RWPE1 (cell line): ENCODE results near the gene SYDE2.

Source experiments
- CTCF ChIA-PET: fragments of 350-600 bp; sonication (Branson Sonifier 250); formaldehyde crosslinking; extraction: SDS; loops from one replicate; lab custom pipeline; 2021; lab: Yijun Ruan, JAX
- POLR2A ChIA-PET: fragments of 400-600 bp; formaldehyde crosslinking; extraction: SDS; loops from one replicate; lab custom pipeline; 2020; ENCODE audit warnings: antibody characterized with exemption; ENCODE audit not compliant: low non-redundant PET; lab: Yijun Ruan, JAX
- DNase-seq: peaks from one replicate; pipeline ENCODE4 v3.0.0; 2012; ENCODE audit warnings: low spot score
- H3K27ac ChIP-seq: fragments of 450-650 bp; 2 replicates; pipeline ENCODE4 v1.5.1; 2017
- TF ChIP-seq, protein P1 (sequence below): fragments of 450-650 bp; conservative IDR thresholded peaks from 2 replicates; pipeline ENCODE4 v1.5.1; 2017; ENCODE audit warnings: low read depth, mild to moderate bottlenecking

Gene SYDE2

DNA sequence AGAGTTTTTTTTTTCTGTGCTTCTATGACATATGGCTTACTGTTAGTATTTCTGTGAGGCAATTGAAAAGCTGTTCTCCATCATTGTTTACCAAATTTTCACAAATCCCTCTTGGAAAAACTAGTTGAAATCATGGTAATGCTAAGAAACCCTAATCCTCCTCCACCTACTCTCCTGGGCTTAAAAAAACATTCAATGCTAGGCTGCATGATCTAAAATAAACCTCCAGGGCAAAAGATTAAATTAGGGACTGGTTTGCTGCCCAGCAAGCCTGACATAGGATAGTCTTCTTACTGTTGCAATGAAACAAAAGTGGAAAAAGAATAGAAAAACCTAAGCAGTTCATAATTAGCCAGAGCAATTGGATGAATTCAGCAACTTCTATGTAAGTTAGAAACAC, 42.6 kb upstream of the SYDE2 start:
- TF ChIP-seq, protein P1, sequence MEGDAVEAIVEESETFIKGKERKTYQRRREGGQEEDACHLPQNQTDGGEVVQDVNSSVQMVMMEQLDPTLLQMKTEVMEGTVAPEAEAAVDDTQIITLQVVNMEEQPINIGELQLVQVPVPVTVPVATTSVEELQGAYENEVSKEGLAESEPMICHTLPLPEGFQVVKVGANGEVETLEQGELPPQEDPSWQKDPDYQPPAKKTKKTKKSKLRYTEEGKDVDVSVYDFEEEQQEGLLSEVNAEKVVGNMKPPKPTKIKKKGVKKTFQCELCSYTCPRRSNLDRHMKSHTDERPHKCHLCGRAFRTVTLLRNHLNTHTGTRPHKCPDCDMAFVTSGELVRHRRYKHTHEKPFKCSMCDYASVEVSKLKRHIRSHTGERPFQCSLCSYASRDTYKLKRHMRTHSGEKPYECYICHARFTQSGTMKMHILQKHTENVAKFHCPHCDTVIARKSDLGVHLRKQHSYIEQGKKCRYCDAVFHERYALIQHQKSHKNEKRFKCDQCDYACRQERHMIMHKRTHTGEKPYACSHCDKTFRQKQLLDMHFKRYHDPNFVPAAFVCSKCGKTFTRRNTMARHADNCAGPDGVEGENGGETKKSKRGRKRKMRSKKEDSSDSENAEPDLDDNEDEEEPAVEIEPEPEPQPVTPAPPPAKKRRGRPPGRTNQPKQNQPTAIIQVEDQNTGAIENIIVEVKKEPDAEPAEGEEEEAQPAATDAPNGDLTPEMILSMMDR, result no peak
- H3K27ac ChIP-seq, result no peak overlapping the region
- DNase-seq, result no peak
- ChIA-PET POLR2A (no interaction called here), CTCF (interaction anchor here (0.8 kb wide), 1 partner anchor 49 kb away, joined by 4 read pairs; no protein-coding TSS in a partner anchor)

- no peak overlapping the region for H3K27ac ChIP-seq
- POLR2A ChIA-PET, result no interaction called here
- DNase-seq, result no peak
- CTCF ChIA-PET, result interaction anchor here (0.7 to 1.4 kb wide), 11 partner anchors 14 to 296 kb away, joined by 3 to 21 read pairs (median 5); partner anchors contain the start of gene C1orf52
- TF ChIP-seq, protein P1, result no peak
These were observed 39.8 kb upstream of the SYDE2 start for GRCh38 chr1:85240643-85241042.

- ChIA-PET CTCF (interaction anchor here (0.6 to 1.4 kb wide), 17 partner anchors 8 to 453 kb away, joined by 3 to 21 read pairs (median 4); partner anchors contain the start of gene C1orf52), POLR2A (no interaction called here)
- H3K27ac ChIP-seq, result no peak overlapping the region
- peak; percentile 38 for DNase-seq
- TF ChIP-seq, protein P1, result no peak
These were observed 39.4 kb upstream of the SYDE2 start for GRCh38 chr1:85240174-85240601.

GRCh38 chr1:85237613-85238012, 36.8 kb upstream of the SYDE2 start:
- ChIA-PET CTCF (no interaction called here), POLR2A (no interaction called here)
- TF ChIP-seq, protein P1, result no peak
- no peak overlapping the region for H3K27ac ChIP-seq
- no peak for DNase-seq

GRCh38 chr1:85230305-85230977, 29.6 kb upstream of the SYDE2 start:
- ChIA-PET POLR2A (no interaction called here), CTCF (interaction anchor here (0.6 to 1.5 kb wide), 4 partner anchors 9 to 121 kb away, joined by 3 to 4 read pairs (median 4); no protein-coding TSS in a partner anchor)
- TF ChIP-seq, protein P1, result no peak
- DNase-seq, result no peak
- H3K27ac ChIP-seq, result no peak overlapping the region

DNA sequence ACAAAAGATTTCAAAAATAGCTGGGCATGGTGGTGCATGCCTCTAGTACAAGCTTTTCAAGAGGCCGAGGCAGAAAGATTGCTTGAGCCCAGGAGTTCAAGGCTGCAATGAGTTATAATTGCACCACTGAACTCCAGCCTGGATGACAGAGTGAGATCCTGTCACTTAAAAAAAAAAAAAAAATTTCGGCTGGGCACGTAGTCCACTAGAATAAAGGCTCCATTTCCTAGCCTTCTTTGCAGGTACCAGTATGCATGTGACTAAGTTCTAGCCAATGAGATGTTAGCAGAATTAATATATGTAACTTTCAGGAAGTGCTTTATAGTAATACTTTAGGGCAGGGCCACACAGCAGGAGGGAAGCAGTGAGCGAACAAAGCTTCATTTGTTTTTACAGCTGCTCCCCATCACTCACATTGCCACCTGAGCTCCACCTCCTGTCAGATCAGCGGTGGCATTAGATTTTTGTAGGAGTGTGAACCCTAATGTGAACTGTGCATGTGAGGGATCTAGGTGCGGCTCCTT, 28.8 kb upstream of the SYDE2 start:
- CTCF ChIA-PET, result interaction anchor here (0.6 to 1.5 kb wide), 3 partner anchors 10 to 120 kb away, joined by 3 to 4 read pairs (median 4); no protein-coding TSS in a partner anchor
- POLR2A ChIA-PET, result no interaction called here

More for the DNA sequence above, 28.8 kb upstream of the SYDE2 start:
- DNase-seq, result no peak
- H3K27ac ChIP-seq, result no peak overlapping the region
- TF ChIP-seq, protein P1, result no peak
